Breast epithelium (tissue), 4 donors: ENCODE data around the gene ANKRD55. TPM values are rescaled to one million over a fixed set of nuclear protein-coding genes. Genes with fewer than 3 reads are reported as not detected.
A peak's percentile ranks its signal among the peaks of the same experiment; 100 is the strongest.
"Not testable (repeated sequence)": the region's sequence is repeated elsewhere in the genome, so short reads cannot be mapped to it uniquely, and the experiment has no call there.

ENCODE experiments used
- DNase-seq, 2 donors: peaks; one replicate each; pipeline ENCODE4 v3.0.0-alpha.2; 2019; ENCODE audit warnings: low spot score in 2 of 2
- H3K27ac ChIP-seq, 2 donors: fragments of 200-600 bp; sonication (generic) in 1 of 2; one replicate each; pipeline ENCODE4 v1.5.1; 2016 to 2019; ENCODE audit warnings: mild to moderate bottlenecking in 1 of 2
- H3K27me3 ChIP-seq, 2 donors: fragments of 200-600 bp; sonication (generic) in 1 of 2; one replicate each; pipeline versions ENCODE4 v1.5.1 to v1.6.0; 2017 to 2019; ENCODE audit warnings: control low read depth in 1 of 2, mild to moderate bottlenecking in 1 of 2
- H3K36me3 ChIP-seq: fragments of 200-600 bp; one replicate; pipeline ENCODE4 v1.5.1; 2019
- H3K4me1 ChIP-seq, 2 donors: fragments of 200-600 bp; sonication (generic); one replicate each; pipeline ENCODE4 v1.5.1; 2016 to 2019; ENCODE audit warnings: control low read depth in 1 of 2
- H3K4me3 ChIP-seq, 3 donors: fragments of 200-600 bp; sonication (generic); 1 replicate in 2 of 3; 2 replicates in 1 of 3; pipeline ENCODE4 v1.5.1; 2016 to 2019; ENCODE audit warnings: mild to moderate bottlenecking in 3 of 3, moderate library complexity in 2 of 3
- H3K9me3 ChIP-seq, 2 donors: fragments of 200-600 bp; sonication (generic) in 1 of 2; one replicate each; pipeline ENCODE4 v1.5.1; 2016 to 2019; ENCODE audit warnings: control low read depth in 1 of 2
- CTCF ChIP-seq, 3 donors: fragments of 450-650 bp; IDR thresholded peaks; one replicate each; pipeline ENCODE4 v1.5.1; 2016 to 2017; ENCODE audit warnings: antibody characterized with exemption in 3 of 3, mild to moderate bottlenecking in 3 of 3, moderate library complexity in 3 of 3
- POLR2A ChIP-seq: fragments of 450-650 bp; IDR thresholded peaks from one replicate; pipeline ENCODE4 v1.6.1; 2016; ENCODE audit warnings: antibody characterized with exemption, mild to moderate bottlenecking, moderate library complexity
- POLR2AphosphoS5 ChIP-seq, 3 donors: sonication (generic); formaldehyde crosslinking; IDR thresholded peaks; one replicate each; pipeline ENCODE4 v1.6.1; 2017; ENCODE audit warnings: antibody characterized with exemption in 3 of 3
- intact Hi-C: fragments of 100-400 bp; cut with DNase I; formaldehyde crosslinking; loops from one replicate; pipeline ENCODE4 v1.15.1; 2023; ENCODE audit warnings: low total_unique reads
- total RNA-seq, 3 donors: library from RNA; depleted of rRNA; stranded (reverse); fragments of >200 nt; gene quantifications; one replicate each; pipeline ENCODE4 v1.1.0, GENCODE V29; 2016

ANKRD55 gene
- total RNA-seq, 3 donors from 2014 or later = 0.32 to 0.33 TPM; not detected in 1

DNA sequence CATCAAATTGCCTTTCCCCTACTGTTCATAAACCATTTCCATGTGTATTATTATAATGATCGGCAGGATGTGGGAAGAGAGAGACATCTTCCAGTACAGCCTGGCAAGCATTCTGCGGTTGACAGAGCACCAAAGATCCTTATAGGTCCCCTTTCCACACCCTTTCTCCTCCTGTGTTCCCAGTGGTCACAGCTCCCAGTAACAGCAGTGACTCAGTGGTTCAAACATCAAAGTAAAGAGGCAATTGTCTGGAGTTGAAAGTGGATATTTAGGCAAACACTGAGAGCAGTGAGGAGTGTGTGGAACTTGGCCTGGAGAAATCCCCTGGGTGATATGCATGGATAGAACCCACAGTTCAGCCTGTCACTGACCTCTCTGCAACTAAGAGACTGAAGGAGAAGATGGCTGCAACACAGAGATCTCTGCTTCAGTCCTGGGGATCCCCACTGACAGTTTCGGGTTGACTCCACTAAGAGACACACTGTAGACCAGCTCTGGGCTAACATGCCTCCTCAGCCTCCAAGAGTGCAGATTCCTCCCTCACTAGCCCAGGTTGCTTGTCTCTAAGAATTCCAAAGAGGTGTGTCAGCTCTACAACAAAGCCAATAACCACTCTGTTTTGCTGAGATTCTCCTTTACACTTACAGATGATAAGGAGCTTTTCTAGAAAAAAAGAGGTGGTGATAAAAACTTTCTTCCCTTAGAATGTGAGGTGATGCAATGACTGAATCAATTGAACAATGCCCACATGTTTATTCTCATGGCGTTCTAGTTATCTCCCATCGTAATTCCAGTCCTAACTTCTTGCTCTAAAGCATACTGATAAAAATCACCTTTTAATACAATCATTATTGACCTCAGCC lies 143.9 kb downstream of the ANKRD55 start:
- TF ChIP-seq CTCF (IDR thresholded peaks at IDR 0.05) (no peak), POLR2AphosphoS5 (IDR thresholded peaks at IDR 0.05) (no peak), POLR2A (no peak)
- H3K4me1 ChIP-seq = peaks cover 0 to 7% of the 10 kb centered on the region in 2 donors
- H3K27me3 ChIP-seq = no peaks in the 10 kb centered on the region
- DNase-seq = no peak
- intact Hi-C loops = loop anchor here (5.0 kb wide), 1 partner anchor 617 kb away; no protein-coding TSS in a partner anchor
- H3K9me3 ChIP-seq = no peaks in the 10 kb centered on the region
- H3K36me3 ChIP-seq = no peaks in the 10 kb centered on the region
- no peak overlapping the region for H3K4me3 ChIP-seq
- H3K27ac ChIP-seq = peak overlapping the region in 1 of 2 donors; percentile 41

DNA sequence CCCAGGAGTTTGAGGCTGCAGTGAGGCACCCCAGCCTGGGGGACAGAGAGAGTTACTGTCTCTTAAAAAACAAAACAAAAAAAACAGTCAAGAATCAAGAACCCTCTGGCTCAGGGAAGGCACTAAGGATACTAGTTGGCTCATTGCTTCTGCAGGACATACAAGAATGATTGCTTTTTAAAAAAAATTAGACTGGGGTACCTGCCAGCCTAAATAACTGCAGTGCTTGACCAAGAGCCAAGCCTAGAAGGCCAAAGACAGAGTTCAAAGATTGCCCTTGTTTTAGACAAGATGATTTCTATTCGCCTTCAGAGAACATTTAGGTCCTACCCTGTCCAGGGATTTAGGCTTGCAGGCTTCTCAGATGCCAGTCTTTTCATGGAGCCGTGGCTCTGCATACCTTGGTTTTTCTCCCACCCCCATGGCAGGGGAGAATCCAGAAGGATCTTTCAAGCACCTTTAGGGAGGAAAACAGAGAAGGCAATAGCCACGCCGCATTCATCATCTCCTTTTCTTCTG lies 144.6 kb downstream of the ANKRD55 start:
- Histone ChIP-seq H3K4me1 (peaks cover 0 to 7% of the 10 kb centered on the region in 2 donors), H3K27ac (peak overlapping the region in 1 of 2 donors; percentile 41), H3K4me3 (no peak overlapping the region), H3K9me3 (no peaks in the 10 kb centered on the region), H3K27me3 (no peaks in the 10 kb centered on the region), H3K36me3 (no peaks in the 10 kb centered on the region)
- no peak for DNase-seq
- intact Hi-C loops = loop anchor here (5.0 kb wide), 1 partner anchor 616 kb away; no protein-coding TSS in a partner anchor
- TF ChIP-seq CTCF (IDR thresholded peaks at IDR 0.05) (no peak), POLR2A (no peak), POLR2AphosphoS5 (IDR thresholded peaks at IDR 0.05) (no peak)

- H3K27ac ChIP-seq = no peak overlapping the region
- TF ChIP-seq CTCF (IDR thresholded peaks at IDR 0.05) = no peak
- no peak for TF ChIP-seq POLR2AphosphoS5 (IDR thresholded peaks at IDR 0.05)
- no peak for TF ChIP-seq POLR2A
- no peak for DNase-seq
- no peaks in the 10 kb centered on the region for H3K36me3 ChIP-seq
- no peaks in the 10 kb centered on the region for H3K27me3 ChIP-seq
- intact Hi-C loops = loop anchor here (5.0 kb wide), 1 partner anchor 613 kb away; no protein-coding TSS in a partner anchor
- no peaks in the 10 kb centered on the region for H3K9me3 ChIP-seq
- no peak overlapping the region for H3K4me3 ChIP-seq
- H3K4me1 ChIP-seq = peaks cover 0 to 7% of the 10 kb centered on the region in 2 donors
Measured at GRCh38 chr5:56085193-56085592, 147.9 kb downstream of the ANKRD55 start.

GRCh38 chr5:56083286-56083854 lies 149.8 kb downstream of the ANKRD55 start:
- intact Hi-C loops = no loop called here

GRCh38 chr5:56081053-56081642 lies 152.0 kb downstream of the ANKRD55 start:
- H3K36me3 ChIP-seq, H3K4me3 ChIP-seq, H3K4me1 ChIP-seq, intact Hi-C loops, DNase-seq, H3K9me3 ChIP-seq, H3K27me3 ChIP-seq: not testable (repeated sequence)
- peak overlapping the region in 1 of 2 donors; percentile 10 for H3K27ac ChIP-seq

More at GRCh38 chr5:56083286-56083854, 149.8 kb downstream of the ANKRD55 start:
- H3K27ac ChIP-seq = no peak overlapping the region
- no peak overlapping the region for H3K4me3 ChIP-seq
- H3K4me1 ChIP-seq = peaks cover 0 to under 1% of the 10 kb centered on the region in 2 donors
- TF ChIP-seq POLR2A (no peak), POLR2AphosphoS5 (IDR thresholded peaks at IDR 0.05) (no peak), CTCF (IDR thresholded peaks at IDR 0.05) (no peak)
- no peaks in the 10 kb centered on the region for H3K9me3 ChIP-seq
- H3K36me3 ChIP-seq = no peaks in the 10 kb centered on the region
- DNase-seq = no peak
- no peaks in the 10 kb centered on the region for H3K27me3 ChIP-seq
